Left lobe of liver (tissue), 2 donors: Measurements from ENCODE around the gene AQP12A. TPM values are rescaled to one million over a fixed set of nuclear protein-coding genes. Genes with fewer than 3 reads are reported as not detected.

ENCODE experiments used
- ATAC-seq: fragments of 200-7000 bp; cut with Tn5 transposase; one replicate; pipeline ENCODE4 v1.9.1; 2020; ENCODE audit warnings: mild to moderate bottlenecking, moderate library complexity
- DNase-seq: peaks from one replicate; pipeline ENCODE4 v3.0.0-alpha.2; 2020; ENCODE audit warnings: low spot score
- total RNA-seq: library from RNA; stranded (reverse); gene quantifications from one replicate; pipeline ENCODE4 v1.2.1, GENCODE V29; 2021
- donor health status: DM: no; HTN: no; CAD: no; lungs with moderate emphysema.
- donor health status: DM: no; HTN: yes; CAD: no.

AQP12A gene
- total RNA-seq, 1 donor from 2014 or later = not detected

DNA sequence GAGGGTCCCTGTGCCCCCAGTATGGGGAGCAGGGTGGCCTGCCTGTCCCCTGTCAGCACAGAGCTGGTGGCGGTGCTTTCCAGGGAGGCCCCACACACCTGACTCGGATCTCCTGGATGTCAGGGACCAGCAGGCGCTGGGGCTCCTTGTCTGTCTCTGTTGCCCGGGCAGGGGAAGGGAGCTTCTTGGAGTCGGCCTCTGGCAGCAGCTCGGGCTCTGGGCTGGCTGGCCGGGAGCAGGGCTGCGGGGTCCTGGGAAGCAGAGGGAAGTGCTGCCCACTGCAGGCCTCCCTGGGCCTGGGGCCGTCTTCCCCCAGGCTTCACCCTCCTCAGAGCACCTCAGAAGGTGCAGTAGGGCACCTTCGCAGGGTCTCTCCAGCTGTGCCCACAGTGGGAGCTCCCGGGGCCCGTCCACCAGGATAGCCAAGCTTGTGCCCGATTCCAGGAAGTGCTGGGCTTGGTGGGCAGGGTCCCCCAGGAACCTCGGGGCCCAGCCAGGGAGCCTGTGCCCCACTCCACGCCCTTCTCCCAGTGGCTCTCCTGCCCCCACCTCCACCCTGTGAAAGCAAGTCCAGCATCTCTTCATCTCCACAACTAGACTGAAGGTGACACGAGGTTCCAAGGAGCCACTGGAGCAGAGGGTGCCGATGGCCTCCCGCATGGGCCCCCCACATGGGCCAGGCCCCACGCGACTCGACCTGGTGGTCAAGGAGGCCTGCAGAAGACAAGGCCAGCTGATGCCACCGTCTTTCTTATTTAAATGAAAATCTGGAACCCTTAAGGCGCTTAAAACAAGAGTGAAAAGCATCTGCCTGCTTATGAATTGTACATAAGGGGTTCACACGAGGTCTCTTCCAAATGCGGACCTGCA is 28.2 kb downstream of the AQP12A start:
- ATAC-seq = no peak
- no peak for DNase-seq

DNA sequence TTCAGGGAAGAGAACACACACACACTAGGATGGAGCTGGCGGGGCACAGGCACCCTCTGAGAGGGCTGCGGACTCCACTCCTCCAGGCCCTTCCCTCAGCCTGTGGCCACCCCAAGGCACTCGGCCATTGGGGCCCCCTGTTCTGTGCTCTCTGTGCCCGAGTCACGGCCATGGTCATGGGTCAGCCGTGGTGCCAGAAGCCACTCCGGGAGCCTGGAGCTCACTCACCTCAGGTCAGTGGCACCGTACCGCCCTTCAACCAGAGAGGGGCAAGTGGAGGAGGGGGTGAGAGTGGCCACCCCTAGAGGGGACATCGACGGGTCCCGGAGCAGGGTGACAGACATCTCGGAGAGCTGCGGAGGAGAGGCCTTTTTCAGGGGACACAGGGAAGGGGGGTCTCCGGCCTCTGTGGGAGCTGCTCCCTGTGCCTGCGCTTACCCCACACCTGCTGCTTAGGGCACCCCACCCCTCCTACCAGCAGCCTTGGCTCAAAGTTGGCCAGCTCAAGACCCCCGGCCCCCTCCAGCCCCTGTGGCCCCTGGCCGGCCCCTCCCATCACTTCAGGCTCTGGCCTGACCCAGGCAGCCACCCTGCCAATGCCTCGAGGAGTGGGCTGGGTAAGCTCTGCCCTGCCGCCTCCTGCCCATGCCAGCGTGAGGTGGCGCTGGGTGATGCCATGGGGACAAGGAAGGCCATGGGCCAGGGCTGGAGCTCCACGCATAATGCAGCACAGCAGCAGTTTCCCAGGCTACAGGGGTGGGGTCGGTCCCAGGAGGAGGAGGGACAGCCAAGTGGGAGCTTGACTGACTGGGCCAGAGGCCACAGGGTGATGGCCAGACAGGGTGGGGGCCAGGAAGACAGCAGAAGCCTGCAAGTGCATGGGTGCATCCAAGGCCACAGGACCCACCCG is 29.3 kb downstream of the AQP12A start:
- ATAC-seq (no peak), DNase-seq (no peak)

DNA sequence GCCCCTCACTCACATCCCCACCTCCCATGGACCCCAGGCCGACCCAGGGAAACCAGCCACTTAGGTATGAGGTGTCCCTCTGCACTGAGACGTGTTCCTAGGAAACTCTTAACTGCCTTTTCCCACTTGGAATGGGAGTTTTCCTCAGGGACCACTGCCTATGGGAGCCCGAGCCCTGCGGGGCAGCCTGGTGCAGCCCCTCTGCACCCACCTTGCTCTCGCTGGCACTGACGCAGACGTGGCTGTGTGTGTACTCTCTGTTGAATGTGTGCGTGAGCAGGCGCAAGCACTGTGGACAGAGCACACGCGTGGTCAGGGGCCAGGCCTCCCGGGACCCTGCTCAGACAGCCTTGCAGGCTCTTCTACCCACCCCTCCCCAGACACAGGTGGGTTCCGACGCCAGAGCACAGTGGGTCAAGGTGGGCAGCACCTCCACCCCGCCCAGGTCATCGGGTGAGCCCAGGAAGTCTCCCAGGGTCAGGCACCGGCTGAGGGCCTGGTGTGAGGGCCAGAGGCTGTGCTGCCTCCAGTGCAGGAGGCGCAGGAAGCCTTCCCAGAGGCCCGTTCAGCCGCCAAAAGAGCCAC is 30.0 kb downstream of the AQP12A start:
- ATAC-seq (no peak), DNase-seq (no peak)

DNA sequence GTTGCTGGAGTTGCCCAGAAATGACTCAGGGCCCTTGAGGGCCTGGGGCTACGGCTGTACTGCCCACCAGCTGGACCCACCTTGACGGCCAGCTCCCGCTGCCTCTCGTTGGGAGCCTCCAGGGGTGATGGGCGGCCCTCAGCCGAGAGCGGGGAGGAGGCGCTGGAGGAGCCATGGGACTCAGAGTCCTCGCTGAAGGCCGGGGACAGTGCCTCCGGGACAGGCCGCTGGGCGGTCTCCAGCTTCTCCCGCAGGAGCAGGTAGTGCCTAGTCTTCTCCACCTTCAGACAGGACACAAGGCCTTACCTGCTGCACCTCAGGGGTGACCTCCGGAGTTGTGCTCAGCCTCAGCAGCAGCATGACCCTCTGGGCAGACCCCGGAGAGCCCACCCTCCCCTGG is 30.7 kb downstream of the AQP12A start:
- DNase-seq = no peak
- ATAC-seq = no peak

DNA sequence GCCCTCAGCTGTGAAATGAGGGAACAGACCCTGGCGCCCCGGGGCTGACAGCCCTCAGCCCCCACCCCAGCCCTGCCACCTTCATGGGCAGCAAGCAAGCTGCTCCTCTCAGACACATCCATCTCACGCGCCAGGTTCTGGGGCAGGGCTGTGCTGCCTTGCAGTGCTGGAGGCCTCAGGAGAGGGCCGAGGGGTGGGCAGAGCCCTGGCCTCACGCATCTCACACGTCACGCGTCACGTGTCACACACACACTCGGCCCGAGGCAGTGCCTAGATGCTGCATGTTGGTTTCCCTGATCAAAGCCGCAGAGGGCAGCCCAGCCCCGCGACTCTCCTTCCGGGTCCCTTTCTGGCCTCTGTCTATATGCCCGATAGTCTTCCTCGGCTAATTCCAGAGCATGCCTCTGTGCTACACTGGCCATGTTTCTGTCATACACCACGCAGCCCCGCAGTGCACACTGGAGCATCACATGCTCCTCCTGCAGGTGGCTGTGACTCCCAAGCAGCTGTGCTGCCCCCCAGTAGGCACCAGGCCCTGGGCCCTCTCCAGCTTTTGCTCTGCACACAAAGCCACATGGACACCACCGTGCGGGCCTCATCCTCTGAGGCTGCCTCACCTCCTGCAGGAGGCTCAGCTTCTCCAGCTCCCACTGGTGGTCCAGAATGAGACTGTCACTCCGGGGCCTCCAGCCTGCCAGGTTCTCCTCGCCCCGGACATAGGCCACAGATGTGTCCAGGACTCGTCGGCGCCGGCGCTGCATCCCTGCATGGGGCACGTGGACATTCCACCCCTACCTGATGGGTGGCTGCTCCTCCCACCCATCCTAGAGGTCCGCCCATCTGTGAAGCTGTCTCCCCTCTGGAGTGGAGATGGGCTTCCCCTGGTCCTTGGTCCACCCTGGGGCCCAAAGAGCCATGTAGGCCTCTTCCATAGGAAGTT is 31.4 kb downstream of the AQP12A start:
- ATAC-seq (no peak), DNase-seq (no peak)

DNA sequence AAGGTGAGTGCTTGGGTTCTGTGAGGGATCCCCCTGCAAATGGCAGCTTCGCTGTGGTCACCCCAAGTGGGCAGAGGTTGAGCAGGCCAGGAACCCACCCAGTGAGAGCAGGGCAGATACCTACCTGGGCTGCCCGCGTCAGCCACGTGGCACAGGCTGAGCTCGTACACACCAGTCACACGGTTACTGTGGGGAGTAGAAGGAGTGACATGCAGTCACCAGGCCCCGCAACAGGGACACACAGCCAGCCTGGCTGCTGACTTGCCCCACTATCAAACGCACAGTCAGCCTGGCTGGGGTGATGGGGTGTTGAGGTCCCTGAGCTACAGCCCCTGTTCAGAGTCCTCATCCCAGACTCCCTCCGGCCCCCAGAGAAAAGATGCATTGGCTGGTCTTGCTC is 32.2 kb downstream of the AQP12A start:
- no peak for ATAC-seq
- DNase-seq = no peak

DNA sequence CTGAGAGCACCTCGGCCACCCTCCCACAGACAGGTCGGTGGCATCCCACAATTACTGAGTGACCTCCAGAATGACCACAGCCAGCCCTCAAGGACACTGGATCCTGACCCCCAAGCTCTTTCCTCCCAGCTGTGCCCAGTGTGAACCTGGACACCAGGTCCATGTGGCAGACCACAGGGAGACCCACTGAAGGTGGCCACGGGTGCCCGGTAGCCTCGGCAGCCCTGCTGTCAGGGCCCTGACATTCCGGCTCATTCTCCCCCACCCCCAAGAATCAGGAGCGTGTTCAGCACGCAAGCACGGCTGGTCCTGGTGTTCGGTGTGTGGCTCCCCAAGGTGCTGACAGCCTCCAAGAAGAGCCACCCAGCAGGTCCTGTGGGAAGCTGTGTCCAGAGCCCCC is 32.8 kb downstream of the AQP12A start:
- ATAC-seq (no peak), DNase-seq (no peak)

DNA sequence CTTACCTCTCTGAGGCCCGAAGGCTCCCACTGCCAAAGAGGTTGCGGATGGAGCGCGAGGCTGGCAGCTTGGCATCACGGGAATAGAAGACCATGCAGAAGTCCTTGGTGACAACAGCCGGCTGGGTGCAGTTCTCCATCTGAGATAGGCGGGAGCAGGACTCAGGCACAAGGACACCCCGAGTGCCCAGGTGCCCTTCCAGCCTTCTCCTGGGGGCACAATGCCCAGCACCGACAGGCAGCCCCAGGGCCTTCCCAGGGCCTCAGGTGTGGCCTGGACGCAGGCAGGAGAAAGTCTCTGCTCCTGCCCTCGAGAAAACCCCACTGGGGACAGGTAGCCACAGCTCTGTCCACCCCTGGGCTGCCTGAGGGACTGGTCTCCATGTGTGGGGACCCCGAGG is 33.6 kb downstream of the AQP12A start:
- no peak for DNase-seq
- ATAC-seq = no peak

DNA sequence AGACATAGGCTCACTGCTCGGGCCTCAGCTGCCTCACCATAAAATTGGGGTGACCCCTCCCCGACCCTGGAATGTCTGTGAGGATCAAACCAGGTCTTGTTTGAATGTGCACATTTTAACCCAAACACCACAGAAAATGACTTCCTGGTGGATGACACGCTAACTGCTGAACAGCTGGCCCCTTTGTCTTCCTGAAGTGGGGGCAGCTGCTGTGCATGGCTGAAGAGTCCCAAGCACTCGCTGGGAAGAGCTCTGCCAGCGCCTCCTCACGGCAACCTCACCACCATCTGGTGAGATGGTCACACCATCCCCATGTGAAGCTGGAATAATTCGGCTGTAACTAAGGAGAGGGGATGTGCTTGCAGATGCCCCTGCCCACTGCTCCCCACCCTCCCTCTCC is 34.0 kb downstream of the AQP12A start:
- DNase-seq = no peak
- ATAC-seq = no peak

DNA sequence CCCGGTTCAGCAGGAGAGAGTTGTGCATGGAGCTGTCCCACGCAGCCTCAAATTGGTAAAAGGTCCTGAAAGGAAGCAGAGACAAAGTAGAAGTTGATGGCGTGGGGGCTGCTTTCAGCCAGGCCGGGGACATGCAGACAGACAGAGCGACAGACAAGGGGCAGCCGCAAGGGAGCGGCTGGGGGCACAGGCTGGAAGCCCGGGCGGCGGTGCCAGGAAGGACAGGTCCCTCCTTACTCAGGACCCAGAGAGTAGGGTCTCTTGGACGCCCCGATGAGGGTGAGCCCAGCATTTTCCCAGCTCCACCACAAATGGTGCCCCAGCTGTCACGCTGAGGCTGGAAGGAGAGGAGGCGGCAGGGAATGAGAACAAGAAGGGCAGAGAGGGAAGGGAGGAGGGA is 35.2 kb downstream of the AQP12A start:
- DNase-seq (no peak), ATAC-seq (no peak)

DNA sequence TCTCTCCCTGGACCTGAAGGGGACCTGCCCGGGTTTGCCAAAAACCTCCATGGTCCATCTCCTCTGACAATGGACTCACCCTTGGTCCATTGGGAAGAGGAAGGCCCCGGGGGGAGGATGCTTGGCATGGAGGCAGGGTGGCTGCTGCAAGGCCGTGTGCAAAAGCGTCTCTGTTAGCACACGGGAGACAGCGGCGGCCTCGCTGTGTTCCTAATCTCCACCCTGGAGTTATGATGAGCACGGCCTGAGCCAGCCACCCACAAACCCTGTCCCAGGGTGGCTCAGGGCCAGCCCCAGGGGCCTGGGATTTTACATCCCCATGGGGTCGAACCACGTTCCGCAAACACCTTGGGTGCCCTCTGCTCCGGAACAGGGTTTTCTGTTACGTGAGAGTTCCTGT is 35.8 kb downstream of the AQP12A start:
- no peak for DNase-seq

DNA sequence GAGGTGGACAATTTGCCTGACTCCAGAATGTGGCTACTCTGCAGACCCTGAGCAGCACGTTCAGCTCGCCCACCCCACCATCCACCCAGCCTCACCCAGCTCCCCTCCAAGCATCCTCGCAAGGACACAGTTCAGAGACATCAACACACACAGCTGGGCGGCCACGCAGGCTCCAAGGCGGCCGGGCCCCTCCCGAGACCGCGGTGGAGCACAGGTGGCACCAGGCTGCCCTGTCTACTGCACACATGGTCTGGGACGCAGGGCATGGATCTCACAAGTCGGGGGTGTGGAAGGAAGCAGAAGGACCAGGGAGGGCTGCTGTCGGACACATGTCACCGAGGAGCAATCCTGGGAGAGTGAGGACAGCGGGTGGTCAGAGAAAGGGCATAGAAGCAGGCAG is 36.2 kb downstream of the AQP12A start:
- ATAC-seq = no peak
- no peak for DNase-seq

More for the DNA sequence above, 35.8 kb downstream of the AQP12A start:
- no peak for ATAC-seq

DNA sequence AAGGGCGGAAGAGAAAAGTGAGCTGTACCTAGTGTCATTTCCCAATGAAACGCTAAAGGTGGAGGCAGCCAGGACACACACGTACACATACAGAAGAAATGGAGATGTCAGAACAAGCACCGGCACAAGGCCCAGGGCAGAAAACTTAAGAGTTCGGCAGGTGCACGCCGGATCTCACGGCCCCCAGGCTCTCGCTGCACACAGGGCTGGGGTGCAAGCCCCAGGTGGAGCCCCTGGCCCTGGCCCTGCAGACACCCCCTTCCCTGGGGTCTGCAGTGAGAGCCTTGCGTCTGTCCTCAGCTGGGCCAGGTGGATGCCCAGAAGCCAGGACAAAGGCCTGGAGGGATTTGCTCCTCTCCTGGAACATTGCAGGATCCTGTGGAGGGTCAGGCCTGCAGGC is 36.7 kb downstream of the AQP12A start:
- DNase-seq (no peak), ATAC-seq (no peak)

DNA sequence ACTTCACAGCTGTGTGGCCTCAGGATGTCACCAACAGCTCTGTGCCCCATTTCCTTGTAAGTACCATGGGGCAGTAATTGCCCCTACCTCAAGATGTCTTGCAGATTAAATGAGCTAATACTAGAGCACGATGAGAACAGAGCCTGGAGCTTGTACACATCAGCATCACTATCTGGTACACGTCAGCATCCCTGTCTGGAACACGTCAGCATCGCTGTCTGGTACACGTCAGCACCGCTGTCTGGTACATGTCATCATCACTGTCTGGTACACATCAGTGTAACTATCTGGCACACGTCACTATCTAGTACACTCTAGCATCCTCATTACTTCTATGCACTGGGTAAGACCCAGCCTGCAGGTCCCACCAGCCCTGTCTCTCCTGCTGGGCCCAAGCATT is 37.2 kb downstream of the AQP12A start:
- ATAC-seq = no peak
- no peak for DNase-seq

DNA sequence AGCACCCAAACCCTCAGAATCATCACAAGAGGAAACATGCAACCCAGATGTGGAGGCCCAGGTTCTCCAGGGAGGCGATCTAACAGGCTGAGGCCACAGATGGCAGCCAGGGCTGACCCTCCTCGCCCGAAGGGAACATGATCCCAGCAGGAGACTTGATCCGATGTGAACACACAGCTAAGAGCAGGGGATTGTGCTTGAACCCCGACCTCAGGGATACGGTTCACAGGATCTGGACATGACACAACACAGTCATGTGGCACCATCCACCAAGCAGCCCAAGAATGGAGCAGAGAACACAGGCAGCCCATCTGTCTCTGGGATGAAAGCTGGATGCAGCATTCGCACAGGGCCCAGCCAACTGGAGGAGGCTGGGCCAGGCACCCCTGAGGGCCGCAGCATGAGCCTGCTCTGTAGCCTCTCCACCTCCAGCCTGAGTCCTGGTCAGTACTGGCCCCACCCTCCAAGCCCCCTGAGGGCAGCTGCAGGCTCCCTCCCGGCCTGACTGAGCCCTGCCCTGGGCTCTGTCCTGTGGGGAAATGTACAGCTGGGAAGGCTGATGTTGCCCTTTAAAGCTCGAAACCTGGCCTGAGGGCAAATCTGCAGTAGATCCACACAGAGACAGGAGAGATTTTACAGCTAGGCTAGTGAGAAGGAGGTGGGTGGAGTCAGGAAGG is 39.0 kb downstream of the AQP12A start:
- DNase-seq = no peak
- no peak for ATAC-seq

DNA sequence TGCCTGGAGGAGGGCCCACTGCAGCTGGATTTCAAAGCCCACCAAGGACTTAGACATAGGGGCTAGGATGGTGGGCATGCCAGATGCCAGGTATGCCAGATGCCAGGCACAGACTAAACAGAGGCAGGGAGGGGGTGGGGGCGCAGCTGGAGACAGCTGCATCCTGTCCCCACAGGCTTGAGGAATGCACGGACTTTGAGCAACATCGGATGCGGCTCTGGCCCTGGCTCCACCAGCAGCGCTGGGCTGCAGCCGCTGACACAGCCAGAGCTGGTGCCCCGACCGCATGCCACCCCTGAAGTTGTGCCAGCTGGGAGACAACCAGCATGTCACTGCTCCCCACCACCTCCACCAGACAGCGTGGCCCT is 39.5 kb downstream of the AQP12A start:
- DNase-seq (no peak), ATAC-seq (no peak)

DNA sequence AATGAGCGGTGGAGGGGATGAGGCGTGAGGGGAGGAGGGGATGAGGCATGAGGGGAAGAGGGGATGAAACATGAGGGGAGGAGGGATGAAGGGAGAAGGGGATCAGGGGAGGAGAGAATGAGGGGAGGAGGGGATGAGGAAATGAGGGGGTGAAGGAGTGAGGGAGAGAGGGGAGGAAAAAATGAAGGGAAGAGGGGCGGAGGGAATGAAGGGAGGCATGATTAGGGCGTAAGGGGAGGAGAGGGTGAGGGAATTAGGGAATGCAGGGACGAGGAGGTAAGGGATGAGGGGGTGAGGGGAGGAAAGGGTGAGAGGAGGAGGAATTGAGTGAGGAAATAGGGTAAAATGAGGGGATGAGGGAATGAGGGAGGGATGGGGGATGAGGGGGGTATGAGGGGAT is 40.5 kb downstream of the AQP12A start:
- DNase-seq (no peak), ATAC-seq (no peak)

DNA sequence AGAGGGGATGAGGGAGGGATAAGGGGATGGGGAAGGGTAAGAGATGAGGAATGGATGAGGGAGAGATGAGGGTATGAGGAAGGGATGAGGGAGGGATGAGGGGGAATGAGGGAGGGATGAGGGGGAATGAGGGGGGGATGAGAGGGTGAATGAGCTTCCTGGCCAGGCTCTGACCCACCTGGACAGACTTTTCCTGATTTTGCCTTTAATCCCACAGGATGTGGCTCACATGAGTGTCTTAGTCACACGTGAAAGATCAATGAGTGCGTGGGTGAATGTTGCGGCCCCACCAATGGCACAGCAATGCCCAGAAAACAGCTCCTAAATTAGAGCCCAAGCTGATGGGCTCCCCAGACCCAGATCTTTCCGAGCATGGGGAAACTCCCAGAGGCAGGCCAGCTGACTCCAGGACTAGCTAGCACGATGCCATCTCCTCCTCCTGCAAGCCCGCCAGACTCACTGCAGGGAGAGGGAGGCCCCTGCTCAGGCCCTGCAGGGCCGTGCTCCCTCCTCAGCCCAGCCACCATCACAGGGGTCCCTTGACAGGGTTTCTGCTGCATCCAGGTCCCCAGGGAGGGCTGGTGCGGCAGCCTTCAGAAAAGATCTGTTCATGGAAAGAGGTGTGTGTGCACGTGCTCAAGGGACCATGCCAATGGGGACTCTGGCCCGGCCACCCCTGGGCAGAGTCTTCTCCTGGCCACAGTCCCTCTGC is 41.4 kb downstream of the AQP12A start:
- DNase-seq = no peak
- no peak for ATAC-seq

DNA sequence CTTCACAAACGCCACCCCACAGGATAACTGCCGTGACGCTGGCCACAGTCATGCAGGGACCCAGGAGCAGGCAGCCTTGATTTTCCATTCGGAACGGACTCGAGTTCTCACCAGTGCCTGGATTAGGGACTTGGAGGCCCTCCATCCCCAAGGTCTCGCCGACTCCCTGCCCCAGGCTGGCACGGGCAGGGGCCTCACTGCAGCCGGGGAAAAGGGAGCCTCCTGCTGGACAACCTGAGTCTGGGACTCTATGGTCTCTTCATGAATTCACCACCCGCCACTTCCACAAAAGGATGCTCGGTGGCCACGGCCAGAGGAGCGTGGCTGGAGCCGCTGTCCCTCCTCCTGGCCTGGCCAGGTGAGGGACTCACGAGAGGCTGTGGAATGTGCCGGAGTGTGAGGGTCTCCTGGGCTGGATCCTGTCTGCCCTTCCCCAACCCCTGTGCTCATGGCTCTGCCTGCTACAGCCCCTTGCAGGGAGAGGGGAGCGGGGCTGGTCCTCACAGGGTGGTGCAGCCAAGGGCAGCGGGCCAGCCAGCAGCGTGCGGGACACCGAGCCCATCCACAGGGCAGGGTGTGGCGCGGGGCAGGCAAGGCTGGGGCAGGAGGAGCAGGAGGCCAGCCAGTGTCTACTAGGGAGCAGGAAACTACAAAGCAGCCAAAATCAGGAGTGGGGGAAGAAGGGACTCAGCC is 42.3 kb downstream of the AQP12A start:
- DNase-seq (no peak), ATAC-seq (no peak)
